Bone marrow (tissue), 2 donors: ENCODE results near the gene AANAT.

Experiments
- DNase-seq, 2 donors: peaks; one replicate each; lab custom pipeline; 2025; lab: John Stamatoyannopoulos, UW

The AANAT gene

DNA sequence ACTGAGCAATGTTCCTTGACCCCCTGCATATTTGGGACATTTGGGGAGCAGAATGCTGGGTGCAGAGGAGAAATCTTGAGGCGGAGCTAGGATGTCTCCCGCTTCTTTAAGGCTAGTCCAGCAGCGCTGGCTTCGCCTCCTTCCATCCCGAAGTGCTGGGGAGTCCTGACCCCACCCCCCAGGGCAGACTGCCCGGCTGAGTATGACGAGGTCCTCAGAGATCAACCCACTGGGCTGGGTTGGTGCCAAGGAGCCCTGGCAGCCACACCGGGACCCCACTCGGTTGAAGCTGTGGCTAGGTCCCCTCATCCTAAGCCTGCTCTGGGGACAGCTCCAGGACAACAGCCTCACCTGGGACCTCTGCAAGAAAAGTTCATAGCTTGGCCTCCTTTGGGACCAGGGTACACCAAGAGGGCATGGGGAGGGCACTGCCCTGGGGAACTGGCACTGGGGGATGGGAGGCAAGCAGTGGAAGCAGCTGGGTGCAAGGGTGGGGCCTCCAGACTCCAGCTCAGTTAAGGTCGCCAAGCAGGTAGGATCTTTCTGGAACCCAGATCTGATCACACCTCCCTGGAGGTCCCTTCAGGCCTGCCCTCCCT is 22.8 kb downstream of the AANAT start:
- no peak for DNase-seq

GRCh38 chr17:76491271-76492122 is 24.1 kb downstream of the AANAT start:
- DNase-seq = no peak

- peak in 1 of 2 donors; percentile 49 for DNase-seq
Measured at GRCh38 chr17:76492123-76492988, 25.0 kb downstream of the AANAT start.

GRCh38 chr17:76492989-76493501 is 25.6 kb downstream of the AANAT start:
- peak; percentile 68 to 90 for DNase-seq

GRCh38 chr17:76493505-76494167 is 26.2 kb downstream of the AANAT start:
- DNase-seq = peak in 1 of 2 donors; percentile 51

DNA sequence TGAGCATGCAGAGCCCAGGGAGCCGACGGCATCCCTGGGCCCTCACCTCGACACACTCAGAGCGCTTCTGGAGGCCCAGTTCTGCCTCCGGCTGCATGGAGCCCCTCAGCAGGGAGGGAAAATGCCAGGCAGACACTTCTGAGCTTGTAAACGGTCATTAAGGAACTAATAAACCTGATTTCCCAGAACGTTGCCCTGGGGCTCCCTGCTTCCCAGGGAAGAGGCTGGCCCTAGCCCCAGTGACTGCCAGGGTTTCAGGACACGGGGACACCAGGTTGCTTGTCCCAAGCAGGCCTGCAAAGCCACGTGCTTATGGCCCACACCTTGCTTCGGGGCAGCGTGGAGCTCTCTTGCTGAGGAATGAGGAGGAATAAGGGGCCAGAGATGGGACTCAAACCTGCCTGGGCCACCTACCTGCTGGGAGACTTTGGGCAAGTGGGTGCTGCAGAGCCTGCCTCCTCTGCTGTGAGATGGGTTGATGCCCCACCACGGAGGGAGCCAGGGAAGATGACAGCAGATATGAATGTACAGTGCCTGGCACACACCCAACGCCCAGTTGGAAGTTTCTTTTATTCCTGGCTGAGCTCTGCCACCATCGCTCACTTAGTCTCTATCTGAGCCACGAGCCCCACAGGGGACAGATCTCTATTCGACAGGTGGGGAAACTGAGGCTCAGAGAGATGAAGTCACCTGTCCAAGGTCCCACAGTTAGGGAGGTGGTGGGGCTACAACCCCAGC is 28.4 kb downstream of the AANAT start:
- no peak for DNase-seq

GRCh38 chr17:76496464-76496863 is 29.1 kb downstream of the AANAT start:
- DNase-seq = no peak

GRCh38 chr17:76497699-76497978 is 30.2 kb downstream of the AANAT start:
- DNase-seq = no peak

GRCh38 chr17:76497979-76498875 is 30.8 kb downstream of the AANAT start:
- no peak for DNase-seq

DNA sequence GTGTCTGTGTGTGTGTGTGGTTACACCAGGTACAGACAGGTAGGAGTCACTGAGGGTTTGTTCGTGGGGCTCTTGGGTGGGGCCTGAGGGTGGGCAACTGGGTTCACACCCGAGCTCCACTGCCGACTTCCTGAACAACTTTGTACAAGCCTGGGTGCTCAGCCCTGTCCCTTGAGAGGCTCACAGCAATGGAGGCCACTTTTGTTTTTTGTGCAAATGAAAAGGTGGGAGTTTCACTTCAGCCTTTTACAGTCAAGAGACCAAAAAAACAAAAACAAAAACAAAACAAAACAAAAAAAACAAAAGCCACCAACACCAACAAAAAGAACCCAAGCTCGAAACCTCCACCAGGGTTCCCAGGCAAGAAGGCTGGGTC is 31.5 kb downstream of the AANAT start:
- no peak for DNase-seq

DNA sequence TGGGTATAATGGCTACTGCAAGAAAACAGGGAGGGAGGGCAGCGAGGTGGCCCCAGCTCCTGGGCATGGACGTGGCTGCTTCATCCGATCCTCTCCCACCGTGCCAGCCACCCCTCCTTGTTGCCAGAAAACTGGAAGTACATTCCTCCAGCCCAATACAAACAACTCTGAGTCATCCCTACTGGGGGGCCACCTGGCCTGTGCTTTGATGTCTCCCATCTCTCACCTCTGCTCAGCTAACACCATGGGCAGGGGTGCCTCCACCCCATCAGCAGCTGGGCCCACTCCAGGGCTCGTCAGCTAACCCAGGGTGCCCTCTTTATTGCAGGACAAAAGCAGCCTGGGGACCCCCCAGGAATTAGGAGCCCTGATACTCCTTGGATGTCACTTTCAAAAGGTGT is 31.9 kb downstream of the AANAT start:
- no peak for DNase-seq

DNA sequence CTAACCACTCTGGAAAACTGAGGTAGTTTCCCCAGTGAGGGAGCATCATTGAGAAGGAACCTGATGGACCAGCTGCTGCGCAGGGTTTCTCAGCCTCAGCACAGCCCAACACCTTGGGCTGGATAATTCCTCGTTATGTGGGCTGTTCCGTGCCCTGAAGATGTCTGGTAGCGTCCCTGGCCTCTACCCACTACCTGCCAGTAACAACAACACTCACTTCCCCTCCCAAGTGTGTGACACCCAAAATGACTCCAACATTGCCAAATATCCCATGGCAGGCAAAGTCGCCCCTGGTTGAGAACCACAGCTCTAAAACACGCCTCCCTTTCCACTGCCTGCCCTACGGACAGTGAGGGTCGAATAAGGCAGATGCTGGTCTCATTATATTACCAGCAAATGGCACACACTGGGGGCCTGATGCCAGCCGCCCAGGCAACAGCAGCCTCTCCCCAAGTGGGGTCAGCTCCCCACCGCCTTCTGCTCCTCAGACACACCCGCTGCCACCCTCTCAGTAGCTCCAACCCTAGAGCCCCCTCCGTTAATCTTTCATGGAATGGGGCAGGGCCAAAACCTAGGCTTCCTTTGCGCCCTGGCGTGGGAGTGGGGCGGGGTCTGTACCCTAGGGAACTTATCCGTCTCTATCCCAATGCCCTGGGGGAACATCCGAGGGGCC is 32.8 kb downstream of the AANAT start:
- DNase-seq = peak in 1 of 2 donors; percentile 7

- DNase-seq = no peak
Measured at GRCh38 chr17:76500747-76501017, 33.3 kb downstream of the AANAT start.

DNA sequence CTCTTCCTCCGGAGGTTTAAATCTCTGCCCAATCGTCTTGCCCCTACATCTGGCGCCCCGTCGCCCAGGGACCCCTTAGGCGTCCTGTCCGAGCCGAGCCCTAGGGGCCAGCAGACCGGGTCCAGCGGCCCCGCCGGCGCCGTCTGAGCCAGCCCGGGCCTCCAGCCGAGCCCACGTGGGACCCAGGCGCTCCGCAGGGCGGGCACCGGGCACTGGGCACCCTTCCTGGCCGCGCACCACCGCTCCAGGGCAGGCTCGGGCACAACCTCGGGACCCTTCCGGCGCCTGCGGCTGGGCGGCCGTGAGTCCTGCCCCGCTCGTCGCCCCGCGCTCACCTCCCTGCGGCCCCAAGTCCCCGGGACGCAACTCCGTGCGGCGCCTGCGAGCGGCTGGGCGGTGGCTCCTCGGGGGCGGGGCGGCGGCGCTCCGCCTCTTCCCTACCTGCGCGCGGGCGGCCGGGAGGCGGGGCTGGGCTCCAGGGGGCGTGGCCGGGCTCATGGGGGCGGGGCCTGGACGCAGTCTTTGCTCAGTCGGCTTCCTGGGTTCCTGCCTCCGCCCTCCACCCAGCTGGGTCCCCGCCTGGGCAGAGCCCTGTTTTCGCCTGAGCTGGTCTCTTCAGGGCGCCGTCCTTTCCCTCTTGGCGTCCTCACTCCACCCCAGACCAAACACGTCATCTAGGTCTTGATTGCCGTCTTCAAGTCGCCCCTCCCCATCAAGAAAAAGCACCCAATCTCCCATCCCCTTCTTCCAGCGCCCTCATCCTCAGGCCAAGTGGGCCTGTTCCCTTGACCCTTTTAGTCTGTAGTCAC is 33.8 kb downstream of the AANAT start, which contains the start of gene RHBDF2:
TSS of gene RHBDF2 (minus strand) at position 406 of the 809 bp plus-strand sequence. CDS start 19,899 bp downstream, outside the sequence.
- DNase-seq = peak; percentile 47 to 88

- DNase-seq = no peak
Measured at GRCh38 chr17:76501827-76502307, 34.5 kb downstream of the AANAT start.

GRCh38 chr17:76502341-76503211 is 35.2 kb downstream of the AANAT start:
- DNase-seq = no peak

- no peak for DNase-seq
Measured at GRCh38 chr17:76504117-76504516, 36.7 kb downstream of the AANAT start.
